GM18520 (cell line): ENCODE results near the gene PAGR1.
"Not testable (repeated sequence)": the region's sequence is repeated elsewhere in the genome, so short reads cannot be mapped to it uniquely, and the experiment has no call there.

Experiments used
- ATAC-seq: cut with Tn5 transposase; IDR thresholded peaks from one replicate; pipeline ENCODE4 v1.9.1; 2021; ENCODE audit not compliant: unreplicated experiment

PAGR1 gene

GRCh38 chr16:29862383-29862883 lies 46.5 kb downstream of the PAGR1 start:
- peak; percentile 6 for ATAC-seq

DNA sequence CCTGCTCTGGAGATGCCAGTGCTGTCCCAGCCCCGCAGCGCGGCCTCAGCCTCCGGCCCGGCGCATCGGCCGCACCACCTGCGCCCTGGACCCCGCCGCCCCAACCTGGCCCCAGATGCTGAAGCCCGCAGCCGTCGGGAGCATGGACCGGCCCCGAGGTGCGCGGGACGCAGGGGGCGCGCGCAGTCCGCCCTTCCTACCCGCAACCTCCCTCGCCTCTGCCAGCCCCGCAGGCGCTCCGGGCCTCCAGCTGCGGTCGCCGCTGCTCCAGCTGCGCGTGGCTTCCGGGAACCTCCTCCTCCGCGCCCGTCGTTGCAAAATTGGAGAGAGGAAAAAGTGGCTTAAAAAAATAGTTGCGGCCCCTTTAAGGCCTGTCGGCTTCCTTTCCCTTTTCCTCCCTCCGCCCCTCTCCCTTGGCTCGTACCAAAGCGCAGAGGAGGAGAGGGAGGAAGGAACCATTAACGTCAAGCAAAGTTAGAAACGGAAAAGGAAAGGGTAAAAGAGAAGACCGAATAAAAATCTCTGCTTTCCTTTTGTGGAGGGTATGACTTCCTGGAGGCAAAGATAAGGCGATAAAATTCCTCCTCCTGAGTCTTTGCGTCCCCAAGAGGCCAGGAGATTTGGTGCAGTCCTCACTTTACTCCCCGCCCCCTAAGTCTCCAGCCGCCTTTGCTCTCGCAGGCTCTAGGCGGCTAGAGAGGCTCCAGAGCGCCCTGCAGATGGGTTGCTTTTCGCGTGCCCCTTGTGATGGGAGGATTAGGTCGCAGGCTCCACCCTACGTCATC lies 47.1 kb downstream of the PAGR1 start, which contains the start of gene CDIPT:
Gene CDIPT (minus strand): TSS at position 343 of the 785 bp plus-strand sequence. CDS start 369 bp downstream, outside the sequence.
- ATAC-seq: peak; percentile 72

GRCh38 chr16:29863669-29863984 lies 47.7 kb downstream of the PAGR1 start:
- no peak for ATAC-seq

GRCh38 chr16:29864205-29864604 lies 48.3 kb downstream of the PAGR1 start:
- no peak for ATAC-seq

DNA sequence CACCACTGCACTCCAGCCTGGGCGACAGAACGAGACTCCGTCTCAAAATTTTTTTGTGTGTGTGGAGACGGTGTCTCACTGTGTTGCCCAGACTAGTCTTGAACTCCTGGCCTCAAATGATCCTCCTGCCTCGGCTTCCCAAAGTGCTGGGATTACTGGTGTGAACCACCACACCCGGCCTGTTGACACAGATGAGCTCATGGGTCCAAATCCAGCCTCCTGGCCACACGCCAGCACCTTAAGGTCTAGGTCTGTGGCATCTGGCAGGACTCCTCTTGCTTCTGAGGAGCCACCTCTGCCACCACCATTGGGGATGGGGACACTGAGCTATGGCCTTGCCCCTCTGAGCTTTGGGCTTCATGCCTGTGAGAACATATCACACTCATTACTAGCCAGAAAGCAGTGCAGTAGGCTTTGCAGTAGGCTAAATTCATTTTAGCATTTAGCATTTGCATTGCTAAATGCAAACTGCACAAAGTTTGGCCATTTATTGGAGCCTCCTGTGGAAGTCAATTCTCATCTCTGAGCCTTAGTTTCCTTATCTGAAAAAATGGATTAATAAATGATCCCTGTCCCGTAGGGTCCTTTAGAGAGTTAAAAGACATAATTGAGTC lies 52.6 kb downstream of the PAGR1 start:
- no peak for ATAC-seq

- not testable (repeated sequence) for ATAC-seq
Measured at GRCh38 chr16:29869067-29869466, 53.1 kb downstream of the PAGR1 start.
